HCT116 (cell line): ENCODE data around the gene ZNF503. TPM values are rescaled to one million over a fixed set of nuclear protein-coding genes. Genes with fewer than 3 reads are reported as not detected.

Experiments
- ATAC-seq: fragments of 200-7000 bp; cut with Tn5 transposase; 2 replicates; pipeline ENCODE4 v1.9.1; 2020; ENCODE audit warnings: mild to moderate bottlenecking, moderate library complexity
- BruUV-seq: library from RNA; stranded (reverse); fragments of 400-500 nt; replicated peaks from 2 replicates; lab custom pipeline; 2021; lab: Mats Ljungman, UMichigan
- CTCF ChIA-PET: fragments of 300-600 bp; sonication (Branson Sonifier 250); formaldehyde crosslinking; loops from one replicate; lab custom pipeline; 2021; ENCODE audit warnings: antibody characterized with exemption; lab: Charles Lee
- POLR2A ChIA-PET: fragments of 300-600, 350-600 bp; sonication (Branson Sonifier 250); formaldehyde crosslinking; loops from one replicate; lab custom pipeline; 2021; ENCODE audit warnings: antibody characterized with exemption; lab: Charles Lee
- RAD21 ChIA-PET, 2 experiments: fragments of 300-600 bp; sonication (Branson Sonifier 250); formaldehyde crosslinking; loops; one replicate each; lab custom pipeline; 2023; ENCODE audit warnings: low total read pairs in 2 of 2; ENCODE audit not compliant: uncharacterized antibody in 2 of 2, unreplicated experiment in 2 of 2, low non-redundant PET in 1 of 2; lab: Charles Lee
- DNase-seq: peaks from one replicate; pipeline ENCODE4 v3.0.0-alpha.2; 2010; ENCODE audit warnings: low read depth, low spot score
- H2AFZ ChIP-seq: fragments of 200-600 bp; shearing (Covaris generic), sonication (generic); 2 replicates; pipeline ENCODE4 v1.6.1; 2017; ENCODE audit warnings: low read depth, mixed run types, mixed read lengths, antibody characterized with exemption, low read length; ENCODE audit not compliant: poor library complexity, severe bottlenecking
- H3K27ac ChIP-seq: 2 replicates; pipeline ENCODE4 v1.5.1; 2012; ENCODE audit warnings: low read depth, low read length
- H3K27me3 ChIP-seq: fragments of 200-600 bp; sonication (generic); 2 replicates; pipeline ENCODE4 v1.6.1; 2016; ENCODE audit warnings: mixed run types, low read length, mixed read lengths; ENCODE audit not compliant: insufficient read depth
- H3K36me3 ChIP-seq, 2 experiments: fragments of 200-500 bp in 1 of 2; fragments of 200-600 bp in 1 of 2; sonication (Bioruptor generic) in 1 of 2; sonication (generic) in 1 of 2; 2 replicates each; pipeline versions ENCODE4 v1.5.1 to v1.6.1; 2014 to 2016; ENCODE audit warnings: low read length in 2 of 2, inconsistent platforms in 1 of 2, mixed read lengths in 1 of 2, mixed run types in 1 of 2; ENCODE audit not compliant: insufficient read depth in 2 of 2, control insufficient read depth in 1 of 2
- H3K4me1 ChIP-seq, 2 experiments: fragments of 200-600 bp in 1 of 2; sonication (generic) in 1 of 2; 2 replicates each; pipeline versions ENCODE4 v1.5.1 to v1.6.1; 2012 to 2017; ENCODE audit warnings: low read length in 2 of 2, inconsistent platforms in 1 of 2, mild to moderate bottlenecking in 1 of 2, mixed read lengths in 1 of 2, mixed run types in 1 of 2, moderate library complexity in 1 of 2; ENCODE audit not compliant: insufficient read depth in 2 of 2, control insufficient read depth in 1 of 2
- H3K4me2 ChIP-seq: fragments of 200-600 bp; sonication (generic); 2 replicates; pipeline ENCODE4 v1.6.1; 2017; ENCODE audit warnings: mixed run types, low read length, mixed read lengths
- H3K4me3 ChIP-seq, 2 experiments: fragments of 200-600 bp in 1 of 2; sonication (generic) in 1 of 2; replicated peaks in 1 of 2; 2 replicates each; pipeline ENCODE4 v1.5.1; 2011 to 2016; ENCODE audit warnings: low read length in 2 of 2, control low read depth in 1 of 2, low read depth in 1 of 2, mild to moderate bottlenecking in 1 of 2, mixed read lengths in 1 of 2, mixed run types in 1 of 2
- H3K79me2 ChIP-seq: fragments of 200-600 bp; sonication (generic); 2 replicates; pipeline ENCODE4 v1.6.1; 2017; ENCODE audit warnings: mild to moderate bottlenecking, mixed run types, low read length, moderate library complexity, mixed read lengths; ENCODE audit not compliant: insufficient read depth
- H3K9ac ChIP-seq: fragments of 200-600 bp; sonication (generic); 2 replicates; pipeline ENCODE4 v1.6.1; 2016; ENCODE audit warnings: low read length, mixed read lengths
- H3K9me2 ChIP-seq: fragments of 200-600 bp; sonication (generic), shearing (Covaris generic); 2 replicates; pipeline ENCODE4 v1.6.1; 2017; ENCODE audit warnings: mixed run types, mild to moderate bottlenecking, moderate library complexity; ENCODE audit not compliant: insufficient read depth
- H3K9me3 ChIP-seq, 2 experiments: fragments of 200-500 bp in 1 of 2; fragments of 200-600 bp in 1 of 2; sonication (Bioruptor generic) in 1 of 2; sonication (generic) in 1 of 2; 2 replicates each; pipeline ENCODE4 v1.6.1; 2014 to 2017; ENCODE audit warnings: low read length in 2 of 2, mixed read lengths in 2 of 2, inconsistent platforms in 1 of 2, low read depth in 1 of 2, mild to moderate bottlenecking in 1 of 2, mixed run types in 1 of 2, moderate library complexity in 1 of 2; ENCODE audit not compliant: control insufficient read depth in 1 of 2, insufficient read depth in 1 of 2
- H4K20me1 ChIP-seq: fragments of 200-600 bp; sonication (generic), shearing (Covaris generic); 2 replicates; pipeline ENCODE4 v1.6.1; 2017; ENCODE audit warnings: mixed run types, mild to moderate bottlenecking, moderate library complexity; ENCODE audit not compliant: insufficient read depth
- ATF3 ChIP-seq: IDR thresholded peaks from 2 replicates; pipeline ENCODE4 v1.6.1; 2012
- ELF1 ChIP-seq: IDR thresholded peaks from 2 replicates; pipeline ENCODE4 v1.6.1; 2012; ENCODE audit warnings: low read depth, borderline replicate concordance
- EZH2phosphoT487 ChIP-seq: fragments of 200-600 bp; IDR thresholded peaks from 2 replicates; pipeline ENCODE4 v1.6.1; 2018; ENCODE audit warnings: antibody characterized with exemption, borderline replicate concordance
- MAX ChIP-seq: IDR thresholded peaks from 2 replicates; pipeline ENCODE4 v1.6.1; 2012
- POLR2AphosphoS5 ChIP-seq: IDR thresholded peaks from 2 replicates; pipeline ENCODE4 v1.6.1; 2011; ENCODE audit warnings: mild to moderate bottlenecking, low read depth, low read length, moderate library complexity
- REST ChIP-seq: IDR thresholded peaks from 2 replicates; pipeline ENCODE4 v1.6.1; 2012; ENCODE audit warnings: low read depth
- SIN3A ChIP-seq: IDR thresholded peaks from 2 replicates; pipeline ENCODE4 v1.6.1; 2012; ENCODE audit warnings: low read depth
- SP1 ChIP-seq: IDR thresholded peaks from 2 replicates; pipeline ENCODE4 v1.6.1; 2012; ENCODE audit warnings: low read depth
- ZFX ChIP-seq: fragments of 450-650 bp; IDR thresholded peaks from 2 replicates; pipeline ENCODE4 v1.6.1; 2017
- intact Hi-C: fragments of 100-400 bp; cut with micrococcal nuclease; formaldehyde crosslinking; loops from 2 replicates; pipeline ENCODE4 v1.10.0; 2022
- total RNA-seq: library from RNA; stranded (reverse); gene quantifications from one replicate; pipeline ENCODE4 v1.2.1, GENCODE V29; 2021; ENCODE audit not compliant: unreplicated experiment
- TF ChIP-seq, protein P1 (sequence below), 3 experiments: fragments of 200-600 bp in 1 of 3; sonication (generic) in 1 of 3; IDR thresholded peaks in 2 of 3; conservative IDR thresholded peaks in 1 of 3; 2 replicates each; pipeline ENCODE4 v1.5.1; 2012 to 2017; ENCODE audit warnings: low read depth in 2 of 3, low read length in 2 of 3, antibody characterized with exemption in 1 of 3, borderline replicate concordance in 1 of 3, control low read depth in 1 of 3, mild to moderate bottlenecking in 1 of 3, mixed read lengths in 1 of 3, mixed run types in 1 of 3, moderate library complexity in 1 of 3; ENCODE audit not compliant: insufficient read depth in 1 of 3

The ZNF503 gene
- total RNA-seq, 1 experiment from 2014 or later: 30.4 TPM

- ChIA-PET CTCF (no interaction called here), RAD21 (no interaction called here), POLR2A (no interaction called here)
- Histone ChIP-seq H3K79me2 (no peaks in the 10 kb centered on the region), H3K27me3 (no peaks in the 10 kb centered on the region), H3K4me3 (no peak overlapping the region), H3K36me3 (no peaks in the 10 kb centered on the region), H4K20me1 (no peaks in the 10 kb centered on the region), H3K4me2 (no peak overlapping the region), H3K27ac (no peak overlapping the region), H3K4me1 (peaks cover 11 to 28% of the 10 kb centered on the region in 2 experiments), H2AFZ (no peak overlapping the region), H3K9me2 (no peaks in the 10 kb centered on the region; the same call in 1 of the 2 replicates), H3K9ac (no peak overlapping the region), H3K9me3 (no peaks in the 10 kb centered on the region)
- TF ChIP-seq ZFX (no peak), POLR2AphosphoS5 (no peak), SP1 (no peak), ATF3 (no peak), MAX (no peak), SIN3A (no peak), ELF1 (no peak), EZH2phosphoT487 (no peak), REST (no peak)
- TF ChIP-seq, protein P1, sequence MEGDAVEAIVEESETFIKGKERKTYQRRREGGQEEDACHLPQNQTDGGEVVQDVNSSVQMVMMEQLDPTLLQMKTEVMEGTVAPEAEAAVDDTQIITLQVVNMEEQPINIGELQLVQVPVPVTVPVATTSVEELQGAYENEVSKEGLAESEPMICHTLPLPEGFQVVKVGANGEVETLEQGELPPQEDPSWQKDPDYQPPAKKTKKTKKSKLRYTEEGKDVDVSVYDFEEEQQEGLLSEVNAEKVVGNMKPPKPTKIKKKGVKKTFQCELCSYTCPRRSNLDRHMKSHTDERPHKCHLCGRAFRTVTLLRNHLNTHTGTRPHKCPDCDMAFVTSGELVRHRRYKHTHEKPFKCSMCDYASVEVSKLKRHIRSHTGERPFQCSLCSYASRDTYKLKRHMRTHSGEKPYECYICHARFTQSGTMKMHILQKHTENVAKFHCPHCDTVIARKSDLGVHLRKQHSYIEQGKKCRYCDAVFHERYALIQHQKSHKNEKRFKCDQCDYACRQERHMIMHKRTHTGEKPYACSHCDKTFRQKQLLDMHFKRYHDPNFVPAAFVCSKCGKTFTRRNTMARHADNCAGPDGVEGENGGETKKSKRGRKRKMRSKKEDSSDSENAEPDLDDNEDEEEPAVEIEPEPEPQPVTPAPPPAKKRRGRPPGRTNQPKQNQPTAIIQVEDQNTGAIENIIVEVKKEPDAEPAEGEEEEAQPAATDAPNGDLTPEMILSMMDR (IDR thresholded peaks at IDR 0.05 in 2 of 3, conservative IDR thresholded peaks at IDR 0.05 in 1 of 3; ENCODE audit: borderline replicate concordance in 1 of 3, insufficient read depth in 1 of 3, low read depth in 2 of 3, low read length in 2 of 3): no peak
- no TSS peak for BruUV-seq
- intact Hi-C loops: no loop called here
- ATAC-seq (no peak), DNase-seq (no peak)
Measured at GRCh38 chr10:75434291-75434690, 32.7 kb upstream of the ZNF503 start.
